Prostate gland (tissue), 2 donors: ENCODE data around the gene APC. TPM values are rescaled to one million over a fixed set of nuclear protein-coding genes. Genes with fewer than 3 reads are reported as not detected.

Source experiments
- DNase-seq: peaks from one replicate; pipeline ENCODE4 v3.0.0-alpha.2; 2019; ENCODE audit warnings: low spot score
- H3K27ac ChIP-seq, 2 donors: fragments of 200-600 bp; sonication (generic); 2 replicates each; pipeline ENCODE4 v1.5.1; 2017 to 2019
- H3K27me3 ChIP-seq: fragments of 200-600 bp; sonication (generic); replicated peaks from 2 replicates; pipeline ENCODE4 v1.5.1; 2019; ENCODE audit not compliant: insufficient read depth
- H3K36me3 ChIP-seq, 2 donors: fragments of 200-600 bp; sonication (generic); 1 replicate in 1 of 2; 2 replicates in 1 of 2; pipeline versions ENCODE4 v1.5.1 to v1.8.1; 2017 to 2019
- H3K4me1 ChIP-seq: fragments of 200-600 bp; sonication (generic); replicated peaks from 2 replicates; pipeline ENCODE4 v1.5.1; 2019
- H3K4me3 ChIP-seq, 2 donors: fragments of 200-600 bp; sonication (generic); 2 replicates each; pipeline ENCODE4 v1.5.1; 2017 to 2019
- H3K9me3 ChIP-seq: fragments of 200-600 bp; sonication (generic); 2 replicates; pipeline ENCODE4 v1.5.1; 2017
- CTCF ChIP-seq, 4 experiments: fragments of 200-600 bp in 2 of 4; fragments of 450-650 bp in 2 of 4; sonication (generic) in 2 of 4; IDR thresholded peaks; 1 replicate in 3 of 4; 2 replicates in 1 of 4; pipeline ENCODE4 v1.5.1; 2016 to 2019; ENCODE audit warnings: antibody characterized with exemption in 4 of 4, mild to moderate bottlenecking in 2 of 4, moderate library complexity in 2 of 4
- POLR2A ChIP-seq: fragments of 450-650 bp; IDR thresholded peaks from one replicate; pipeline ENCODE4 v1.6.1; 2016; ENCODE audit warnings: antibody characterized with exemption, mild to moderate bottlenecking
- POLR2AphosphoS5 ChIP-seq: sonication (generic); formaldehyde crosslinking; IDR thresholded peaks from one replicate; pipeline ENCODE4 v1.6.1; 2017; ENCODE audit warnings: antibody characterized with exemption
- WGBS: methylation state at CpG from one replicate; pipeline ENCODE4 v1.1.5; 2018; 5-methylcytosine and 5-hydroxymethylcytosine counted together
- intact Hi-C: fragments of 100-400 bp; cut with DNase I; formaldehyde crosslinking; loops from one replicate; pipeline ENCODE4 v1.14.2; 2022
- total RNA-seq, 2 donors: library from RNA; depleted of rRNA; stranded (reverse); fragments of >200 nt; gene quantifications; one replicate each; pipeline ENCODE4 v1.1.0, GENCODE V29; 2016

APC gene
- total RNA-seq, 2 donors from 2014 or later, result 37.6 to 84.1 TPM

GRCh38 chr5:112691758-112692157 lies 45.9 kb upstream of the APC start:
- H3K27ac ChIP-seq, result no peak overlapping the region
- H3K9me3 ChIP-seq, result no peaks in the 10 kb centered on the region
- no peak for DNase-seq
- 60% methylated on average over 3 of the region's 3 CpGs for WGBS
- intact Hi-C loops, result no loop called here
- TF ChIP-seq POLR2A (no peak), CTCF (IDR thresholded peaks at IDR 0.05) (peak in 1 of 4 experiments; percentile 8)
- no peak overlapping the region for H3K4me3 ChIP-seq
- no peaks in the 10 kb centered on the region for H3K4me1 ChIP-seq
- no peaks in the 10 kb centered on the region for H3K27me3 ChIP-seq
- H3K36me3 ChIP-seq, result no peaks in the 10 kb centered on the region

- Histone ChIP-seq H3K9me3 (no peaks in the 10 kb centered on the region), H3K36me3 (no peaks in the 10 kb centered on the region), H3K27me3 (no peaks in the 10 kb centered on the region), H3K27ac (no peak overlapping the region), H3K4me3 (no peak overlapping the region), H3K4me1 (no peaks in the 10 kb centered on the region)
- WGBS, result 74% methylated on average over 1 of the region's 1 CpG
- DNase-seq, result no peak
- intact Hi-C loops, result no loop called here
- TF ChIP-seq POLR2A (no peak), CTCF (IDR thresholded peaks at IDR 0.05) (no peak), POLR2AphosphoS5 (no peak)
Observed at GRCh38 chr5:112692472-112692871, 45.2 kb upstream of the APC start.

GRCh38 chr5:112693301-112693700 lies 44.4 kb upstream of the APC start:
- WGBS, result 64% methylated on average over 3 of the region's 3 CpGs
- H3K36me3 ChIP-seq, result no peaks in the 10 kb centered on the region
- no peak overlapping the region for H3K4me3 ChIP-seq
- no peaks in the 10 kb centered on the region for H3K27me3 ChIP-seq
- no peak for DNase-seq
- H3K4me1 ChIP-seq, result no peaks in the 10 kb centered on the region
- no peaks in the 10 kb centered on the region for H3K9me3 ChIP-seq
- intact Hi-C loops, result no loop called here
- TF ChIP-seq CTCF (IDR thresholded peaks at IDR 0.05) (no peak), POLR2A (no peak), POLR2AphosphoS5 (no peak)
- H3K27ac ChIP-seq, result no peak overlapping the region

- TF ChIP-seq POLR2A (no peak), CTCF (IDR thresholded peaks at IDR 0.05) (no peak)
- H3K27me3 ChIP-seq, result no peaks in the 10 kb centered on the region
- intact Hi-C loops, result no loop called here
- H3K27ac ChIP-seq, result no peak overlapping the region
- 66% methylated on average over 3 of the region's 3 CpGs for WGBS
- DNase-seq, result no peak
- no peak overlapping the region for H3K4me3 ChIP-seq
- no peaks in the 10 kb centered on the region for H3K4me1 ChIP-seq
- no peaks in the 10 kb centered on the region for H3K9me3 ChIP-seq
- H3K36me3 ChIP-seq, result no peaks in the 10 kb centered on the region
Observed at GRCh38 chr5:112694853-112695709, 42.6 kb upstream of the APC start.

- no peak for DNase-seq
- WGBS, result 48% methylated on average over 5 of the region's 5 CpGs
- H3K36me3 ChIP-seq, result no peaks in the 10 kb centered on the region
- no peak overlapping the region for H3K4me3 ChIP-seq
- H3K9me3 ChIP-seq, result no peaks in the 10 kb centered on the region
- no peak overlapping the region for H3K27ac ChIP-seq
- no peak for TF ChIP-seq CTCF (IDR thresholded peaks at IDR 0.05)
- no peak for TF ChIP-seq POLR2AphosphoS5
- no peak for TF ChIP-seq POLR2A
- intact Hi-C loops, result no loop called here
- no peaks in the 10 kb centered on the region for H3K27me3 ChIP-seq
- no peaks in the 10 kb centered on the region for H3K4me1 ChIP-seq
Observed at GRCh38 chr5:112696786-112697185, 40.9 kb upstream of the APC start.
